Lung (tissue), 12 donors: ENCODE results near the gene FNDC5. TPM values are rescaled to one million over a fixed set of nuclear protein-coding genes. Genes with fewer than 3 reads are reported as not detected.

Source experiments
- ATAC-seq: fragments of 200-7000 bp; cut with Tn5 transposase; one replicate; pipeline ENCODE4 v1.9.1; 2020; ENCODE audit warnings: moderate number of reproducible peaks; ENCODE audit not compliant: insufficient read depth, low FRiP score
- DNase-seq, 3 donors: peaks; one replicate each; pipeline ENCODE4 v3.0.0-alpha.2; 2013 to 2017
- H3K27ac ChIP-seq, 2 donors: one replicate each; pipeline ENCODE4 v1.5.1; 2013; ENCODE audit warnings: mild to moderate bottlenecking in 2 of 2, moderate library complexity in 2 of 2, control low read depth in 1 of 2, inconsistent platforms in 1 of 2, low read depth in 1 of 2, low read length in 1 of 2
- H3K27me3 ChIP-seq, 3 donors: one replicate each; pipeline ENCODE4 v1.5.1; 2013; ENCODE audit warnings: low read length in 2 of 3; ENCODE audit not compliant: control insufficient read depth in 3 of 3, insufficient read depth in 3 of 3
- H3K36me3 ChIP-seq, 4 donors: one replicate each; pipeline ENCODE4 v1.5.1; 2013; ENCODE audit warnings: low read length in 4 of 4, mild to moderate bottlenecking in 1 of 4, moderate library complexity in 1 of 4; ENCODE audit not compliant: control insufficient read depth in 4 of 4, insufficient read depth in 4 of 4
- H3K4me1 ChIP-seq, 5 donors: one replicate each; pipeline ENCODE4 v1.5.1; 2013; ENCODE audit warnings: low read length in 5 of 5, mild to moderate bottlenecking in 2 of 5, moderate library complexity in 1 of 5; ENCODE audit not compliant: control insufficient read depth in 5 of 5, insufficient read depth in 5 of 5
- H3K4me3 ChIP-seq: one replicate; pipeline ENCODE4 v1.5.1; 2013; ENCODE audit warnings: mild to moderate bottlenecking, control low read depth, moderate library complexity
- H3K9ac ChIP-seq, 2 donors: one replicate each; pipeline ENCODE4 v1.5.1; 2013; ENCODE audit warnings: low read length in 2 of 2, control low read depth in 1 of 2; ENCODE audit not compliant: insufficient read depth in 1 of 2
- H3K9me3 ChIP-seq, 4 donors: one replicate each; pipeline ENCODE4 v1.5.1; 2013; ENCODE audit warnings: low read length in 3 of 4, mild to moderate bottlenecking in 1 of 4, moderate library complexity in 1 of 4; ENCODE audit not compliant: control insufficient read depth in 4 of 4, insufficient read depth in 3 of 4
- CTCF ChIP-seq: IDR thresholded peaks from 2 replicates; pipeline ENCODE4 v1.5.1; 2012; ENCODE audit warnings: mild to moderate bottlenecking; ENCODE audit errors: control extremely low read depth, extremely low read depth
- WGBS, 2 donors: extraction: QIAGEN DNeasy Blood & Tissue Kit; methylation state at CpG; one replicate each; pipeline ENCODE4 v1.1.7; 2013; 5-methylcytosine and 5-hydroxymethylcytosine counted together
- polyA plus RNA-seq, 2 donors: library from polyadenylated mRNA; stranded (reverse); fragments of 200-250 nt; gene quantifications; one replicate each; pipeline ENCODE4 v1.2.1, GENCODE V29; 2013
- total RNA-seq, 2 donors: library from RNA; depleted of rRNA in 1 of 2; stranded (reverse); fragments of >200 nt in 1 of 2; gene quantifications; one replicate each; pipeline ENCODE4 v1.2.1, GENCODE V29; 2014 to 2021
- donor health status: control.
- donor health status: control.
- donor health status: Bipolar disorder and iron deficiency.
- donor health status: healthy.
- donor health status: DM: yes; HTN: yes; CAD: no.

FNDC5 gene
- total and polyA plus RNA-seq, 4 donors = 0.10 to 5.3 (median 0.25) TPM

GRCh38 chr1:32874860-32875752 is 4.4 kb upstream of the FNDC5 start:
- ATAC-seq (no peak), DNase-seq (peak in 1 of 3 donors; percentile 6)
- Histone ChIP-seq H3K4me3 (no peak overlapping the region), H3K4me1 (peaks cover 0 to 18% (median 0%) of the 10 kb centered on the region in 5 donors), H3K27me3 (peaks cover 0 to 6% (median 0%) of the 10 kb centered on the region in 3 donors), H3K9me3 (no peaks in the 10 kb centered on the region), H3K9ac (no peak overlapping the region), H3K36me3 (no peaks in the 10 kb centered on the region), H3K27ac (no peak overlapping the region)
- 68 to 82% methylated on average over 5 of the region's 5 CpGs for WGBS, 2 donors
- no peak for TF ChIP-seq CTCF

GRCh38 chr1:32873484-32873883 is 2.8 kb upstream of the FNDC5 start:
- H3K4me3 ChIP-seq = no peak overlapping the region
- no peak for TF ChIP-seq CTCF
- no peak for ATAC-seq
- H3K36me3 ChIP-seq = no peaks in the 10 kb centered on the region
- WGBS, 2 donors = 83 to 85% methylated on average over 5 of the region's 5 CpGs
- no peak overlapping the region for H3K9ac ChIP-seq
- peaks cover 0 to 6% (median 0%) of the 10 kb centered on the region in 3 donors for H3K27me3 ChIP-seq
- peaks cover 0 to 21% (median 0%) of the 10 kb centered on the region in 5 donors for H3K4me1 ChIP-seq
- H3K27ac ChIP-seq = no peak overlapping the region
- no peaks in the 10 kb centered on the region for H3K9me3 ChIP-seq
- DNase-seq = no peak

- Histone ChIP-seq H3K9ac (no peak overlapping the region), H3K36me3 (peaks cover 0 to 8% (median 0%) of the 10 kb centered on the region in 4 donors), H3K27me3 (peaks cover 0 to 6% (median 0%) of the 10 kb centered on the region in 3 donors), H3K4me1 (peaks cover 0 to 21% (median 0%) of the 10 kb centered on the region in 5 donors), H3K27ac (no peak overlapping the region), H3K9me3 (no peaks in the 10 kb centered on the region), H3K4me3 (no peak overlapping the region)
- no peak for ATAC-seq
- no peak for DNase-seq
- 56 to 66% methylated on average over 7 of the region's 7 CpGs for WGBS, 2 donors
- no peak for TF ChIP-seq CTCF
Measured at GRCh38 chr1:32872192-32872460, 1.4 kb upstream of the FNDC5 start.
